ENCODE results near the gene CARS2. TPM values are rescaled to one million over a fixed set of nuclear protein-coding genes. Genes with fewer than 3 reads are reported as not detected.

Gene CARS2
- total and polyA plus RNA-seq, 2 donors (not counting 3 experiments of a cell fraction or from before 2014, with no cell fraction given): 42.0 to 51.2 TPM

- H3K79me2 ChIP-seq (ENCODE audit: control insufficient read depth, insufficient read depth, low read length): peaks cover 38% of the 10 kb centered on the region
- no peaks in the 10 kb centered on the region for H3K36me3 ChIP-seq (ENCODE audit: control insufficient read depth in 2 of 2, extremely low read depth in 1 of 2, insufficient read depth in 2 of 2, low read length in 2 of 2)
- intact Hi-C loops (cut with micrococcal nuclease): loop anchor here (2.0 to 10.0 kb wide), 4 partner anchors 33 to 461 kb away; no protein-coding TSS in a partner anchor
- FAIRE-seq: peak; percentile 62
- DNase-seq (ENCODE audit: low read depth, low spot score): no peak
- peak within 1 kb of the TSS; percentile 87 to 91 (median 87) for H3K4me3 ChIP-seq (replicated peaks in 1 of 3; ENCODE audit: insufficient read depth in 1 of 3, low read depth in 1 of 3, low read length in 3 of 3)
- H4K20me1 ChIP-seq (replicated peaks; ENCODE audit: control insufficient read depth, extremely low read depth, insufficient read depth, low read length): no peaks in the 10 kb centered on the region
- peak within 1 kb of the TSS; percentile 59 for H2AFZ ChIP-seq (ENCODE audit: low read depth, low read length)
- dilution Hi-C loops (cut with MboI; ENCODE audit: extremely low pct_ligation_motif_present, low sequenced_read_pairs): no loop called here
- ChIA-PET CTCF (no interaction called here), POLR2A (no interaction called here)
- TF ChIP-seq MAX (IDR thresholded peaks at IDR 0.05; ENCODE audit: insufficient read depth, insufficient read length) (no peak), POLR2A (IDR thresholded peaks at IDR 0.05; ENCODE audit: low read depth, low read length) (no peak), MYC (IDR thresholded peaks at IDR 0.05; ENCODE audit: low read depth, low read length) (no peak), POLR2AphosphoS5 (IDR thresholded peaks at IDR 0.05; ENCODE audit: insufficient read depth, low read depth, low read length) (no peak), CTCF (IDR thresholded peaks at IDR 0.05; ENCODE audit: extremely low read depth in 1 of 2, insufficient read depth in 1 of 2, low read depth in 1 of 2, low read length in 2 of 2) (no peak), EZH2 (IDR thresholded peaks at IDR 0.05; ENCODE audit: borderline replicate concordance, low read depth, low read length, severe bottlenecking) (no peak), GATA2 (IDR thresholded peaks at IDR 0.05; ENCODE audit: insufficient read depth, insufficient read length, low read depth, low read length) (no peak), FOS (IDR thresholded peaks at IDR 0.05; ENCODE audit: borderline replicate concordance, insufficient read depth, low read length) (no peak), JUN (IDR thresholded peaks at IDR 0.05; ENCODE audit: borderline replicate concordance, insufficient read depth, insufficient read length, low read depth) (no peak)
- H3K4me1 ChIP-seq (ENCODE audit: control insufficient read depth, extremely low read depth, insufficient read depth, low read length): peaks cover 18% of the 10 kb centered on the region
- no TSS peak for BruUV-seq (replicated peaks)
- peak within 1 kb of the TSS; percentile 90 for H3K27ac ChIP-seq (ENCODE audit: insufficient read depth, low read depth, low read length)
- H3K9me3 ChIP-seq (replicated peaks; ENCODE audit: control insufficient read depth, insufficient read depth, low read length): no peaks in the 10 kb centered on the region
- peak within 1 kb of the TSS; percentile 77 for H3K4me2 ChIP-seq (ENCODE audit: insufficient read depth, low read length)
- H3K27me3 ChIP-seq (ENCODE audit: control insufficient read depth in 2 of 2, insufficient read depth in 2 of 2, low read length in 2 of 2): no peaks in the 10 kb centered on the region
- H3K9ac ChIP-seq (replicated peaks; ENCODE audit: extremely low read depth, insufficient read depth, low read length): peak within 1 kb of the TSS; percentile 99
- no peaks in the 10 kb centered on the region for H3K9me1 ChIP-seq (replicated peaks; ENCODE audit: control insufficient read depth, extremely low read depth, insufficient read depth, low read length)
Observed at GRCh38 chr13:110713642-110713952, 7.7 kb upstream of the CARS2 start, which contains the start of gene ING1. ING1 (plus strand) TSS chr13:110713700; CDS start chr13:110714150, 450 bp downstream.
